Mesendoderm (in vitro differentiated cells): Measurements from ENCODE around the gene PKNOX2.

Source experiments
- DNase-seq: peaks from one replicate; pipeline ENCODE4 v3.0.0; 2013
- H2AK5ac ChIP-seq: 2 replicates; pipeline ENCODE4 v1.6.1; 2013; ENCODE audit warnings: low read length, inconsistent platforms
- H2BK120ac ChIP-seq: 2 replicates; pipeline ENCODE4 v1.6.1; 2013; ENCODE audit warnings: low read depth, mild to moderate bottlenecking, low read length, moderate library complexity, mixed read lengths
- H2BK15ac ChIP-seq: replicated peaks from 2 replicates; pipeline ENCODE4 v1.6.1; 2013; ENCODE audit warnings: low read depth, mild to moderate bottlenecking, moderate library complexity
- H2BK5ac ChIP-seq: 2 replicates; pipeline ENCODE4 v1.6.1; 2013; ENCODE audit warnings: low read length, inconsistent platforms
- H3K18ac ChIP-seq: 2 replicates; pipeline ENCODE4 v1.6.1; 2013; ENCODE audit warnings: mild to moderate bottlenecking, low read length, mixed read lengths
- H3K23ac ChIP-seq: one replicate; pipeline ENCODE4 v1.6.1; 2013; ENCODE audit warnings: low read length
- H3K27ac ChIP-seq: 2 replicates; pipeline ENCODE4 v1.5.1; 2013; ENCODE audit warnings: low read depth, mild to moderate bottlenecking, inconsistent platforms, low read length, moderate library complexity
- H3K27me3 ChIP-seq: 2 replicates; pipeline ENCODE4 v1.6.1; 2013; ENCODE audit warnings: low read length, control low read depth, mild to moderate bottlenecking, inconsistent platforms; ENCODE audit not compliant: insufficient read depth, poor library complexity
- H3K36me3 ChIP-seq: 2 replicates; pipeline ENCODE4 v1.6.1; 2013; ENCODE audit warnings: low read length, inconsistent platforms; ENCODE audit not compliant: control insufficient read depth, insufficient read depth
- H3K4ac ChIP-seq: one replicate; pipeline ENCODE4 v1.6.1; 2013; ENCODE audit warnings: low read depth, mild to moderate bottlenecking, low read length, moderate library complexity
- H3K4me1 ChIP-seq: 2 replicates; pipeline ENCODE4 v1.6.1; 2013; ENCODE audit warnings: low read depth, low read length, inconsistent platforms; ENCODE audit not compliant: control insufficient read depth
- H3K4me2 ChIP-seq: 2 replicates; pipeline ENCODE4 v1.6.1; 2013; ENCODE audit warnings: low read length
- H3K4me3 ChIP-seq: 2 replicates; pipeline ENCODE4 v1.5.1; 2013; ENCODE audit warnings: mild to moderate bottlenecking, low read length
- H3K56ac ChIP-seq: one replicate; pipeline ENCODE4 v1.6.1; 2013; ENCODE audit warnings: low read length
- H3K79me1 ChIP-seq: 2 replicates; pipeline ENCODE4 v1.6.1; 2013; ENCODE audit warnings: low read length, inconsistent platforms
- H3K79me2 ChIP-seq: 2 replicates; pipeline ENCODE4 v1.6.1; 2013; ENCODE audit warnings: mild to moderate bottlenecking, low read length; ENCODE audit not compliant: control insufficient read depth, insufficient read depth
- H3K9ac ChIP-seq: 2 replicates; pipeline ENCODE4 v1.6.1; 2013; ENCODE audit warnings: low read length, inconsistent platforms
- H4K5ac ChIP-seq: one replicate; pipeline ENCODE4 v1.6.1; 2013; ENCODE audit warnings: low read length
- H4K8ac ChIP-seq: one replicate; pipeline ENCODE4 v1.6.1; 2013; ENCODE audit warnings: low read depth, mild to moderate bottlenecking, control low read depth, low read length, moderate library complexity
- WGBS: extraction: QIAGEN DNeasy Blood & Tissue Kit; methylation state at CpG from one replicate; pipeline ENCODE4 v1.1.7; 2013; ENCODE audit warnings: low lambda C conversion rate, missing lambda C conversion rate; ENCODE audit not compliant: insufficient coverage; ENCODE audit errors: extremely low coverage; 5-methylcytosine and 5-hydroxymethylcytosine counted together

Gene PKNOX2

GRCh38 chr11:125313271-125314219 lies 149.0 kb downstream of the PKNOX2 start:
- WGBS, result no CpG with 5 or more reads among the region's 9 CpGs
- Histone ChIP-seq H3K4me3 (no peak overlapping the region), H2AK5ac (no peak overlapping the region), H2BK120ac (no peak overlapping the region), H3K27me3 (no peaks in the 10 kb centered on the region), H3K4me2 (no peak overlapping the region), H3K27ac (no peak overlapping the region), H2BK5ac (no peak overlapping the region), H3K79me2 (no peaks in the 10 kb centered on the region), H2BK15ac (no peak overlapping the region), H3K36me3 (no peaks in the 10 kb centered on the region), H3K9ac (no peak overlapping the region), H3K56ac (no peak overlapping the region), H4K8ac (no peak overlapping the region), H3K23ac (no peak overlapping the region), H3K18ac (no peak overlapping the region), H3K4me1 (peaks cover 3% of the 10 kb centered on the region), H3K79me1 (no peaks in the 10 kb centered on the region), H3K4ac (no peak overlapping the region), H4K5ac (no peak overlapping the region)
- peak; percentile 57 for DNase-seq

GRCh38 chr11:125314276-125315078 lies 149.9 kb downstream of the PKNOX2 start:
- H3K4me2 ChIP-seq, result no peak overlapping the region
- H3K4ac ChIP-seq, result no peak overlapping the region
- H4K5ac ChIP-seq, result no peak overlapping the region
- H2BK15ac ChIP-seq, result no peak overlapping the region
- H2AK5ac ChIP-seq, result no peak overlapping the region
- no peaks in the 10 kb centered on the region for H3K27me3 ChIP-seq
- H2BK5ac ChIP-seq, result no peak overlapping the region
- no peak overlapping the region for H3K56ac ChIP-seq
- no peak overlapping the region for H3K23ac ChIP-seq
- no peak for DNase-seq
- no peak overlapping the region for H2BK120ac ChIP-seq
- no peaks in the 10 kb centered on the region for H3K36me3 ChIP-seq
- H3K27ac ChIP-seq, result no peak overlapping the region
- WGBS, result no CpG with 5 or more reads among the region's 17 CpGs
- peaks cover 3% of the 10 kb centered on the region for H3K4me1 ChIP-seq
- H3K79me2 ChIP-seq, result no peaks in the 10 kb centered on the region
- no peak overlapping the region for H4K8ac ChIP-seq
- H3K18ac ChIP-seq, result no peak overlapping the region
- no peaks in the 10 kb centered on the region for H3K79me1 ChIP-seq
- no peak overlapping the region for H3K4me3 ChIP-seq
- H3K9ac ChIP-seq, result no peak overlapping the region

- H3K4me3 ChIP-seq, result no peak overlapping the region
- no peak overlapping the region for H3K27ac ChIP-seq
- no peak overlapping the region for H3K4ac ChIP-seq
- no peak overlapping the region for H3K23ac ChIP-seq
- WGBS, result no CpG with 5 or more reads among the region's 7 CpGs
- no peak overlapping the region for H2BK15ac ChIP-seq
- H3K79me2 ChIP-seq, result no peaks in the 10 kb centered on the region
- no peak for DNase-seq
- H3K18ac ChIP-seq, result no peak overlapping the region
- H4K5ac ChIP-seq, result no peak overlapping the region
- no peak overlapping the region for H3K9ac ChIP-seq
- no peaks in the 10 kb centered on the region for H3K79me1 ChIP-seq
- H3K36me3 ChIP-seq, result no peaks in the 10 kb centered on the region
- H3K4me2 ChIP-seq, result no peak overlapping the region
- H2BK5ac ChIP-seq, result no peak overlapping the region
- peaks cover 3% of the 10 kb centered on the region for H3K4me1 ChIP-seq
- H4K8ac ChIP-seq, result no peak overlapping the region
- H2BK120ac ChIP-seq, result no peak overlapping the region
- H2AK5ac ChIP-seq, result no peak overlapping the region
- H3K56ac ChIP-seq, result no peak overlapping the region
- no peaks in the 10 kb centered on the region for H3K27me3 ChIP-seq
Observed at GRCh38 chr11:125315079-125315740, 150.7 kb downstream of the PKNOX2 start.

- Histone ChIP-seq H4K5ac (no peak overlapping the region), H3K79me1 (no peaks in the 10 kb centered on the region), H3K4me3 (no peak overlapping the region), H3K79me2 (no peaks in the 10 kb centered on the region), H3K18ac (no peak overlapping the region), H3K4me2 (no peak overlapping the region), H3K4ac (no peak overlapping the region), H2BK5ac (no peak overlapping the region), H3K56ac (no peak overlapping the region), H3K36me3 (no peaks in the 10 kb centered on the region), H2BK15ac (no peak overlapping the region), H3K27me3 (no peaks in the 10 kb centered on the region), H3K9ac (no peak overlapping the region), H2AK5ac (no peak overlapping the region), H3K23ac (no peak overlapping the region), H4K8ac (no peak overlapping the region), H3K27ac (no peak overlapping the region), H3K4me1 (peaks cover 3% of the 10 kb centered on the region), H2BK120ac (no peak overlapping the region)
- WGBS, result no CpG with 5 or more reads among the region's 2 CpGs
- DNase-seq, result no peak
Observed at GRCh38 chr11:125317416-125317815, 152.9 kb downstream of the PKNOX2 start.

- no peak overlapping the region for H2BK15ac ChIP-seq
- no peak overlapping the region for H3K27ac ChIP-seq
- H3K9ac ChIP-seq, result no peak overlapping the region
- DNase-seq, result no peak
- no peaks in the 10 kb centered on the region for H3K27me3 ChIP-seq
- H3K79me2 ChIP-seq, result no peaks in the 10 kb centered on the region
- H4K5ac ChIP-seq, result no peak overlapping the region
- no peak overlapping the region for H3K23ac ChIP-seq
- H3K4me2 ChIP-seq, result no peak overlapping the region
- H3K36me3 ChIP-seq, result no peaks in the 10 kb centered on the region
- no CpG with 5 or more reads among the region's 1 CpG for WGBS
- peaks cover 3% of the 10 kb centered on the region for H3K4me1 ChIP-seq
- no peak overlapping the region for H2BK5ac ChIP-seq
- H3K4me3 ChIP-seq, result no peak overlapping the region
- H2BK120ac ChIP-seq, result no peak overlapping the region
- no peak overlapping the region for H3K56ac ChIP-seq
- no peak overlapping the region for H4K8ac ChIP-seq
- H3K18ac ChIP-seq, result no peak overlapping the region
- no peaks in the 10 kb centered on the region for H3K79me1 ChIP-seq
- H2AK5ac ChIP-seq, result no peak overlapping the region
- no peak overlapping the region for H3K4ac ChIP-seq
Observed at GRCh38 chr11:125319649-125320048, 155.1 kb downstream of the PKNOX2 start.
